NCI-H2029 (cell line): Measurements from ENCODE around the gene SLC26A2.
"Not testable (repeated sequence)": the region's sequence is repeated elsewhere in the genome, so short reads cannot be mapped to it uniquely, and the experiment has no call there.

Experiments
- DNase-seq: peaks from one replicate; lab custom pipeline; 2025; lab: John Stamatoyannopoulos, UW

SLC26A2 gene

DNA sequence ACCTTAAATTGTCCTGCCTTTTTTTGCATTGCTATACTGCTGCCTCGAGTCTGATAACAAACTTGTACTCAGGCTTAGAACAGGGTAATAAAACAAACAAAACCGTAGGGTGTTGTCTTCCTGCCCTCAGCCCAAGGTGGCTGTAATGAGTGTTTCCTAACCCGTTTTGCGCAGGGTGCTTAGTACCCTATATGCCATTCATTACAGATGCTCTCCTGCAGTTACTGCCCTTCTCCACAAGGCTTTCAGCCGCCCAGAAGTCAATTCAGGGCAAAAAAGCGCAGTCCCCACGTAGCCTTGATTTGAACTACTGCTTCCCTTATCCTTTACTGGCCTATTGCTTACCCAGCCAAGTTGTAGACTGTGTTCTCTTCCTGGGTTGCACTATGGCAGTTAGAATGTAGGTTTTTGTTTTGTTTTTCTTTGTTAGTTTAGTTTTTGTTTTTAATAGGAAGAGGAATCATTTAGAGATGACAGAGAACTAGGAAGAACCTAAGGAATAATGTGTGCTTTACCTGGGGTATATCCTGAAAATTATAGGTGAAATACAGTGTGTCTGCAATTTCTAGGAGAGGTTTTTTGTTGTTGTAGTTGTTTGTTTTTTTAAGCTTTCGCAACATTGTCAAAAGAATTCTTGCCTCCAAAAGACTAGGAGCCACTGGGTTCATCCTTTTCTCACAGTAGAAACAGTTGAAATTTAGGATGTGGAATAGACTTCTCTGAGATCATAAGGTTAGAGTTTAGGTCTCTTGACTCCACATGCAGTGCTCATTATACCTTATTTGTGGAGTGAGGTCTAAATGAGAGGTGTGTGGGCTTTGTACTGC lies 41.3 kb downstream of the SLC26A2 start:
- DNase-seq = peak; percentile 36

DNA sequence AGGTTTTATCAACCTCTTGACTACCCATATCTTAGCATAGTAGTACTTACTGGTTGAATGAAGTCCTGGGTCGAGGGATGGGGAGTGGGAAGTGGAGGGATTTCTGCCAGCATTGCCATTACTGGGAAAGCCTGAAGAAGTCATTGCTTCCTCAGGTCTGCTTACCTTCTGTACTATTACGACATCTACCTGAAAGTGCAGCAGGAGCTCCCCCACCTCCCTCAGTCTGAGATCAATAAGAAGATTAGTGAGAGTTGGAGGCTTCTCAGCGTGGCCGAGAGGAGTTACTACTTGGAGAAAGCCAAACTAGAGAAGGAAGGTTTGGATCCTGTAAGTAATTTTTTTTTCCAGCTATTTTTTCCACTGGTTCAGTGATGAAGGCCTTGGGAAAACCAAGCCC lies 45.8 kb downstream of the SLC26A2 start:
- DNase-seq = no peak

GRCh38 chr5:150007050-150007449 lies 46.5 kb downstream of the SLC26A2 start:
- DNase-seq = no peak

GRCh38 chr5:150009671-150010387 lies 49.3 kb downstream of the SLC26A2 start:
- no peak for DNase-seq

GRCh38 chr5:150013931-150014330 lies 53.4 kb downstream of the SLC26A2 start:
- DNase-seq = no peak

- no peak for DNase-seq
Observed at GRCh38 chr5:150014456-150014855, 53.9 kb downstream of the SLC26A2 start.

DNA sequence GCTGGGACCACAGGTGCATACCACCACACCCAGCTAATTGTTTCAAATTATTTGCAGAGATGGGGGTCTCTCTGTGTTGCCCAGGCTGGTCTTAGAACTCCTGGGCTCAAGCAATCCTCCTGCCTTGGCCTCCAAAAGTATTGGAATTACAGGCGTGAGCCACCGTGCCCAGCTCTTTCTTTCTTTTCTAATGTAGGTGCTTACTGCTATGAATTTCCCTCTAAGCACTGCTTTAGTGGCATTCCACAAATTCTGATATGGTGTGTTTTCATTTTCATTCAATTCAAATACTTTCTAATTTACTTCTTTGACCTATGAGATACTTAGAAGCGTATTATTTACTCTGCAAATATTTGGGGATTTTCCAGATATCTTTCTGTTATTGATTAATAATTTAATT lies 54.9 kb downstream of the SLC26A2 start:
- DNase-seq = no peak

- DNase-seq = no peak
Observed at GRCh38 chr5:150016537-150016936, 56.0 kb downstream of the SLC26A2 start.

DNA sequence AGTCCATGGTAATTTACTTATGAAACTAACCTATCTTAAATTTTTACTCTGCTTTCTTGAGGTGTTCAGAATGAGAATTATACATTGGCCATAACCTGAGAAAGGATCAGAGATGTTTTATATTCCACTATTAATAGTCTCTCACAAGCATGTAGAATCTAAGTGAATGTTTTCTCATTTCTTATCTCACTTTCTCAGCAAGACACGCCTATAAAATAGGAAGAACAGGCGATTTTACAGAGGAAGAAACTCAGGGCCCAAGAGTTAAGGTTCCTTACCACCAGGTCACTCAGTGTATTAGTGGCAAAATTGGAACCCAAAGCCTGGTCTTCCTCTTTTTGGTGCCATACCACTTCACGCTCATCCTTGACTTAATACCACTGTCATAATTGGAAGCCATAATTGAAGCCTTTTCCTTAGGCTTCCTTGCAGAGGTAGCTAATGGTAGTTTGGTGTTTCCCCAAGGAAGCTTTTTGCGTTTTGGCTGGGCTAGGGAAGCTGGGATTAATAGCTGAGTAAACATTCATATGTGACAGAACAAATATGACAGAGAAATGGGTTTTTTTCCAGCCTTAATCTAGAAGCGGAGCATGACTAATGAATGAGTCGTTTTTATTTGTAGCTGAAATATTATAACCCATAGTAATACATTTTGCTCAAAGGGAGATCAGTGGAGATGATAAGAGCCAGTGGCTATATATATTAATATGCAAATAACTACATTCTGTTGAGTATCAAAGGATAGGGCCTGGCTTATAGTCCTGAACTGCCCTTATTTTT lies 56.9 kb downstream of the SLC26A2 start:
- DNase-seq = no peak

DNA sequence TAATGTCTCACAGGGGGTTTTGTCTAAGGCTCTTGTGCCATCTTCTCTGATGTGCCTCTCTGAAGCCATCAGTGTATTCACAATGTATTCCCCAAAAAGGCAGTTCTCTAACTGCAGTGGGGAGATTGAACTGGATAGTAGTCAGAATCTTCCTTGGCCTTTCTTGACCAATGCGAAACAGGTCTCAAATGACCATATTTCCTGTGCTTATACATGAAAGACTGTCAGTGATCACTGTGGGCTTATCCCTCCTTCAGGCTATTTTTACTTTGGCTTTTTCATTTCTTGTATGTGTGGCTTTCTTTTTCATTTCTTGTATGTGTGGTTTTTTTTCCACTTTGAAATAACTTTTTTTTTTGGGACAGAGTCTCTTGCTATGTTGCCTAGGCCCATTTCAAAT lies 59.7 kb downstream of the SLC26A2 start:
- DNase-seq = no peak

GRCh38 chr5:150021491-150022157 lies 61.1 kb downstream of the SLC26A2 start:
- DNase-seq = no peak

DNA sequence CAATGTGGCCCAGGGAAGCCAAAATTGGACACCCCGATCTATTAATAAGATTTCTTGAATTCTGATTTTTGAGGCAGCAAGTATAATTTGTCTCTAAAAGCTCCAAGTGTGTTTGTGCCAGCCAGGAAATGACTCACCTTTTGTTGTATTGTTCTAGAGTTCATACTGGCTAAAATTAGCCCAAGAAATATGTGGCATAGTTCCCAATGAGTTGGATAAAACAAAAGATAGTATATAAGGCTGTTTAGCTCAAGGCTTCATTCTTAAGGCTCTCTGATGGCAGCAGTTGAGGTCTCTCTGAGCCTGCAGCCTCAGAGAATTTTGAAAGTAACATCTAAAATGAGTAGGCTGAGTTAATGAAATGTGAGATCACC lies 61.6 kb downstream of the SLC26A2 start:
- no peak for DNase-seq

GRCh38 chr5:150022681-150023080 lies 62.1 kb downstream of the SLC26A2 start:
- DNase-seq = peak; percentile 10

GRCh38 chr5:150023136-150023535 lies 62.6 kb downstream of the SLC26A2 start:
- no peak for DNase-seq

- DNase-seq = no peak
Observed at GRCh38 chr5:150024346-150024984, 63.9 kb downstream of the SLC26A2 start.

GRCh38 chr5:150026682-150027172 lies 66.2 kb downstream of the SLC26A2 start:
- DNase-seq = no peak

GRCh38 chr5:150028047-150028446 lies 67.5 kb downstream of the SLC26A2 start:
- DNase-seq = not testable (repeated sequence)

DNA sequence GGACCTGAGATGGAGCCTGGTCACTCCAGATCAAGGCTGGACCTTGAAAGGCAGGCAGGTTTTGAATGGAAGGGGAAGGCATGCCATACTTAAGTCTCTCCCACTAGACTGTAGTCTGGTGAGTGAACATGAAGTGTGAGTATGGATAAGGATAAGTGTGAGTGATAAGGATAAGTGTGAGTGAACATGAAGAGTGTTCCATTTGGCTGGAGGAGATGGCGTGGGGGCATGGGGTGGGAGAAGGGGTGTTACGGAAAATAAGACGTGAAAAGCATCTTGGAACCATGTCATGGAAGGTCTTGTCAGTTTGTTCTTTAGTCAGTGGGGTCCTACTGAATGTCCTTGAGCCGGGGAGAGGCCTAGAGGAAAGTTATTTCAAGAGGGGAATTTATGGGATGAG lies 72.8 kb downstream of the SLC26A2 start:
- no peak for DNase-seq

GRCh38 chr5:150034662-150035061 lies 74.1 kb downstream of the SLC26A2 start:
- no peak for DNase-seq

DNA sequence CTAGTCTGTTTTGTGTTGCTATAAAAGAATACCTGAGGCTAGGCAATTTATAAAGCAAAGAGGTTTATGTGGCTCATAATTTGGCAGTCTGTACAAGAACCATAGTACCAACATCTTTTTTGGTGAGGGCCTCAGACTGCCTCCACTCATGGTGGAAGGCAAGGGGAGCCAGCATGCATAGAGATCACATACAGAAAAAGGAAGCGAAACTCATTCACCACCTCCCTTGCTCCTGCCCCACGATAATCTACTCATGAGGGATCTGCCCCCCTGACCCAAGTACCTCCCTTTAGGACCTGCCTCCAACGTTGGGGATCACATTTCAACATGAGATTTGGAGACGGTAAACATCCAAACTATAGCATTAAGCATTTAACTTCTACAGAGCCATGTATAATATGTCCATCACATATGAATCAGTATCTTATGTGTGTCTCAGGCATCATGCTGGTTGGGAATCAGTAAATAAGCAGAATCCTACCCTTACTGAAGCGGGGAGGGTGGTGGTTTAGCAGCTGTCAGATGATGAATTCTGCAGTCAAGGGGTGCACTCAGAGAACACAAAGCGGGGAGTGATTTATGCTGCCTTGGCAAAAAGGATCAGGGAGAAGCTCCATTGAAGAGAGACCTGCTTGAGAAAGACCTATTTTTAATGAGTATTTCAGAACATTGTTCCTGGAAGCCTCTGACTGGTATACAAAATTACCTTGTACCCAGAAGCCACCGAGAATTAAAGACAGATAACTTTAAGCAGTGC lies 74.8 kb downstream of the SLC26A2 start:
- no peak for DNase-seq

DNA sequence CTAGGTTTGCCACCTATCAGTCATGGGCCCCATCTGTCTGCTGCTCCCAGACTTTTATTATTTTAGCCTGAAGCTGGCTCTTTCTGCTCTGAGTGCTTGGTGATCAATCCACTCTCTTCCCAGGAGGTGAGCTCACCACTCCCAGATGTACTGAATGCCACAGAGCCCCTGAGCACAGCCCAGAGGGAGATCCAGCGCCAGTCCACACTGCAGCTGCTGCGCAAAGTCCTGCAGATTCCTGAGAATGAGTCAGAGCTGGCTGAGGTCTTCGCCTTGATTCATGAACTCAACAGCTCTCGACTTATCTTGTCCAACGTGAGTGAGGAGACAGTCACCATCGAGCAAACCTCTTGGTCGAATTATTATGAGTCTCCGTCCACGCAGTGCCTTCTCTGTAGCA lies 76.0 kb downstream of the SLC26A2 start:
- DNase-seq = no peak
